NCI-H2227 treated with DMSO at 0.1 percent for 48 hours (cell line): ENCODE data around the gene PLCG2.

Experiments used
- DNase-seq: peaks from one replicate; lab custom pipeline; 2025; lab: John Stamatoyannopoulos, UW

Gene PLCG2

GRCh38 chr16:81816351-81816750 lies 37.3 kb downstream of the PLCG2 start:
- DNase-seq = no peak

GRCh38 chr16:81816793-81817210 lies 37.7 kb downstream of the PLCG2 start:
- DNase-seq = no peak

GRCh38 chr16:81817296-81817695 lies 38.2 kb downstream of the PLCG2 start:
- no peak for DNase-seq

GRCh38 chr16:81817789-81818567 lies 38.9 kb downstream of the PLCG2 start:
- no peak for DNase-seq

GRCh38 chr16:81818568-81818896 lies 39.4 kb downstream of the PLCG2 start:
- no peak for DNase-seq

GRCh38 chr16:81818905-81819304 lies 39.8 kb downstream of the PLCG2 start:
- no peak for DNase-seq

- DNase-seq = no peak
Measured at GRCh38 chr16:81821436-81822128, 42.5 kb downstream of the PLCG2 start.

- DNase-seq = no peak
Measured at GRCh38 chr16:81823111-81823510, 44.0 kb downstream of the PLCG2 start.

- no peak for DNase-seq
Measured at GRCh38 chr16:81823734-81824133, 44.6 kb downstream of the PLCG2 start.

- DNase-seq = no peak
Measured at GRCh38 chr16:81826523-81826922, 47.4 kb downstream of the PLCG2 start.

- no peak for DNase-seq
Measured at GRCh38 chr16:81830845-81831540, 51.9 kb downstream of the PLCG2 start.

GRCh38 chr16:81831722-81832126 lies 52.6 kb downstream of the PLCG2 start:
- DNase-seq = no peak

- DNase-seq = no peak
Measured at GRCh38 chr16:81832801-81833547, 53.9 kb downstream of the PLCG2 start.

GRCh38 chr16:81833751-81834150 lies 54.7 kb downstream of the PLCG2 start:
- DNase-seq = no peak

- no peak for DNase-seq
Measured at GRCh38 chr16:81834868-81835267, 55.8 kb downstream of the PLCG2 start.

GRCh38 chr16:81836279-81837054 lies 57.4 kb downstream of the PLCG2 start:
- DNase-seq = no peak

GRCh38 chr16:81837312-81837751 lies 58.2 kb downstream of the PLCG2 start:
- DNase-seq = no peak

GRCh38 chr16:81838794-81839193 lies 59.7 kb downstream of the PLCG2 start:
- DNase-seq = no peak

GRCh38 chr16:81841722-81842121 lies 62.6 kb downstream of the PLCG2 start:
- no peak for DNase-seq

GRCh38 chr16:81842564-81843242 lies 63.6 kb downstream of the PLCG2 start:
- no peak for DNase-seq

GRCh38 chr16:81843243-81843582 lies 64.1 kb downstream of the PLCG2 start:
- DNase-seq = no peak
